Spleen (tissue), 7 donors: Measurements from ENCODE around the gene TCAIM.

Experiments used
- POLR2A ChIP-seq, 3 donors: fragments of 450-650 bp; IDR thresholded peaks; one replicate each; pipeline ENCODE4 v1.5.1; 2017; ENCODE audit warnings: antibody characterized with exemption in 3 of 3, mild to moderate bottlenecking in 1 of 3
- POLR2AphosphoS5 ChIP-seq, 3 donors: sonication (generic); formaldehyde crosslinking; IDR thresholded peaks; one replicate each; pipeline ENCODE4 v1.5.1; 2017; ENCODE audit warnings: antibody characterized with exemption in 3 of 3
- TF ChIP-seq, protein P1 (sequence below), 11 experiments: fragments of 200-600 bp in 7 of 11; fragments of 450-650 bp in 4 of 11; sonication (generic) in 4 of 11; IDR thresholded peaks in 8 of 11; conservative IDR thresholded peaks in 3 of 11; 1 replicate in 7 of 11; 2 replicates in 4 of 11; pipeline versions ENCODE4 v1.4.0 to v1.8.0; 2016 to 2021; ENCODE audit warnings: antibody characterized with exemption in 11 of 11, inconsistent platforms in 4 of 11, mild to moderate bottlenecking in 1 of 11
- donor health status: DM: no; HTN: no; CAD: no; lungs with moderate emphysema.
- donor health status: DM: no; HTN: no; CAD: no.
- donor health status: DM: no; HTN: no; CAD: no.

DNA sequence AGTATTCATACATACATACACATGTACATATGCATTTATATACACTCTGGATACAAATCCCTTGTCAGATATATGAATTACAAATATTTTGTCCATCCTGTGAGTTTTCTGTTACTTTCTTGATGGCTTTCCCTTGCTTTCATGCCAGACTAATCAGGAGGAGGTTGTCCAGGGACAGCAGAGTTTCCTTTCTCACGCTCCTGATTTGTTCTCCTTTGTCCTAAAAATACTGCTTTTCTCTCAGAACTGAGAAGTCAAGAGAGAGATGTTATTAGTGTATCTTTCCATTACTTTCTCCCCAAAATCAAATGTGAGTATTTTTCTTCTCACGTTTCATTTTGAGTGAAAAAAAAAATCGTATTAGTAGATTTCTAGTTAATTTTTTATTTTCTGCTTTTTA lies 12.1 kb upstream of the TCAIM start:
- TF ChIP-seq, protein P1, sequence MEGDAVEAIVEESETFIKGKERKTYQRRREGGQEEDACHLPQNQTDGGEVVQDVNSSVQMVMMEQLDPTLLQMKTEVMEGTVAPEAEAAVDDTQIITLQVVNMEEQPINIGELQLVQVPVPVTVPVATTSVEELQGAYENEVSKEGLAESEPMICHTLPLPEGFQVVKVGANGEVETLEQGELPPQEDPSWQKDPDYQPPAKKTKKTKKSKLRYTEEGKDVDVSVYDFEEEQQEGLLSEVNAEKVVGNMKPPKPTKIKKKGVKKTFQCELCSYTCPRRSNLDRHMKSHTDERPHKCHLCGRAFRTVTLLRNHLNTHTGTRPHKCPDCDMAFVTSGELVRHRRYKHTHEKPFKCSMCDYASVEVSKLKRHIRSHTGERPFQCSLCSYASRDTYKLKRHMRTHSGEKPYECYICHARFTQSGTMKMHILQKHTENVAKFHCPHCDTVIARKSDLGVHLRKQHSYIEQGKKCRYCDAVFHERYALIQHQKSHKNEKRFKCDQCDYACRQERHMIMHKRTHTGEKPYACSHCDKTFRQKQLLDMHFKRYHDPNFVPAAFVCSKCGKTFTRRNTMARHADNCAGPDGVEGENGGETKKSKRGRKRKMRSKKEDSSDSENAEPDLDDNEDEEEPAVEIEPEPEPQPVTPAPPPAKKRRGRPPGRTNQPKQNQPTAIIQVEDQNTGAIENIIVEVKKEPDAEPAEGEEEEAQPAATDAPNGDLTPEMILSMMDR (IDR thresholded peaks at IDR 0.05 in 8 of 11, conservative IDR thresholded peaks at IDR 0.05 in 3 of 11) = no peak
- no peak for TF ChIP-seq POLR2A (IDR thresholded peaks at IDR 0.05)
- no peak for TF ChIP-seq POLR2AphosphoS5 (IDR thresholded peaks at IDR 0.05)
